ENCODE measurements around the gene PBXIP1. TPM values are rescaled to one million over a fixed set of nuclear protein-coding genes. Genes with fewer than 3 reads are reported as not detected.

PBXIP1 gene
- total and polyA plus RNA-seq, 2 of the 13 experiments (the other 11 are each of a cell fraction or from before 2014, with no cell fraction given): 16.3 to 31.9 TPM

- TF ChIP-seq FOSL2 (CRISPR knock-in tag; IDR thresholded peaks at IDR 0.05): no peak
- no peak for TF ChIP-seq ZNF180 (CRISPR knock-in tag; IDR thresholded peaks at IDR 0.05; ENCODE audit: borderline replicate concordance, low read depth)
- no peak for TF ChIP-seq RORA (CRISPR knock-in tag; IDR thresholded peaks at IDR 0.05)
- no peak for TF ChIP-seq ZNF333 (CRISPR knock-in tag; IDR thresholded peaks at IDR 0.05; ENCODE audit: borderline replicate concordance)
- no peak for TF ChIP-seq FIP1L1 (IDR thresholded peaks at IDR 0.05; ENCODE audit: borderline replicate concordance, insufficient read depth, low read depth, low read length)
- TF ChIP-seq NFIC (IDR thresholded peaks at IDR 0.05; ENCODE audit: low read length): no peak
- TF ChIP-seq, protein P1, sequence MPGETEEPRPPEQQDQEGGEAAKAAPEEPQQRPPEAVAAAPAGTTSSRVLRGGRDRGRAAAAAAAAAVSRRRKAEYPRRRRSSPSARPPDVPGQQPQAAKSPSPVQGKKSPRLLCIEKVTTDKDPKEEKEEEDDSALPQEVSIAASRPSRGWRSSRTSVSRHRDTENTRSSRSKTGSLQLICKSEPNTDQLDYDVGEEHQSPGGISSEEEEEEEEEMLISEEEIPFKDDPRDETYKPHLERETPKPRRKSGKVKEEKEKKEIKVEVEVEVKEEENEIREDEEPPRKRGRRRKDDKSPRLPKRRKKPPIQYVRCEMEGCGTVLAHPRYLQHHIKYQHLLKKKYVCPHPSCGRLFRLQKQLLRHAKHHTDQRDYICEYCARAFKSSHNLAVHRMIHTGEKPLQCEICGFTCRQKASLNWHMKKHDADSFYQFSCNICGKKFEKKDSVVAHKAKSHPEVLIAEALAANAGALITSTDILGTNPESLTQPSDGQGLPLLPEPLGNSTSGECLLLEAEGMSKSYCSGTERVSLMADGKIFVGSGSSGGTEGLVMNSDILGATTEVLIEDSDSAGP (CRISPR knock-in tag; IDR thresholded peaks at IDR 0.05; ENCODE audit: borderline replicate concordance): no peak
- TF ChIP-seq ZBTB8A (CRISPR knock-in tag; IDR thresholded peaks at IDR 0.05; ENCODE audit: borderline replicate concordance, low read depth): no peak
- TF ChIP-seq IRF9 (CRISPR knock-in tag; IDR thresholded peaks at IDR 0.05; ENCODE audit: borderline replicate concordance): no peak
- TF ChIP-seq ZBTB25 (CRISPR knock-in tag; IDR thresholded peaks at IDR 0.05): no peak
- TF ChIP-seq, protein P2, sequence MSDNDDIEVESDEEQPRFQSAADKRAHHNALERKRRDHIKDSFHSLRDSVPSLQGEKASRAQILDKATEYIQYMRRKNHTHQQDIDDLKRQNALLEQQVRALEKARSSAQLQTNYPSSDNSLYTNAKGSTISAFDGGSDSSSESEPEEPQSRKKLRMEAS (IDR thresholded peaks at IDR 0.05): peak; percentile 27; the same call in 1 of the 2 replicates
- TF ChIP-seq THYN1 (CRISPR knock-in tag; IDR thresholded peaks at IDR 0.05; ENCODE audit: borderline replicate concordance, low read depth): no peak
- TF ChIP-seq, protein P3, sequence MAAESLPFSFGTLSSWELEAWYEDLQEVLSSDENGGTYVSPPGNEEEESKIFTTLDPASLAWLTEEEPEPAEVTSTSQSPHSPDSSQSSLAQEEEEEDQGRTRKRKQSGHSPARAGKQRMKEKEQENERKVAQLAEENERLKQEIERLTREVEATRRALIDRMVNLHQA (CRISPR knock-in tag; IDR thresholded peaks at IDR 0.05): no peak
- TF ChIP-seq SNAPC5 (CRISPR knock-in tag; IDR thresholded peaks at IDR 0.05; ENCODE audit: borderline replicate concordance): no peak
- no peak; the same call in 1 of the 2 replicates for TF ChIP-seq ZNF232 (CRISPR knock-in tag; IDR thresholded peaks at IDR 0.05; ENCODE audit: borderline replicate concordance)
- TF ChIP-seq ZSCAN9 (CRISPR knock-in tag; IDR thresholded peaks at IDR 0.05; ENCODE audit: borderline replicate concordance): no peak
- TF ChIP-seq ZNF737 (CRISPR knock-in tag; IDR thresholded peaks at IDR 0.05; ENCODE audit: borderline replicate concordance): 0 out of 2 replicates have a peak, but pooled peaks have one; percentile 79
- TF ChIP-seq NR2F2 (IDR thresholded peaks at IDR 0.05; ENCODE audit: borderline replicate concordance, low read depth): 0 out of 2 replicates have a peak, but pooled peaks have one; percentile 8
- 0 out of 2 replicates have a peak, but pooled peaks have one; percentile 0 for TF ChIP-seq GATAD2A (CRISPR knock-in tag; IDR thresholded peaks at IDR 0.05)
- TF ChIP-seq, protein P4, sequence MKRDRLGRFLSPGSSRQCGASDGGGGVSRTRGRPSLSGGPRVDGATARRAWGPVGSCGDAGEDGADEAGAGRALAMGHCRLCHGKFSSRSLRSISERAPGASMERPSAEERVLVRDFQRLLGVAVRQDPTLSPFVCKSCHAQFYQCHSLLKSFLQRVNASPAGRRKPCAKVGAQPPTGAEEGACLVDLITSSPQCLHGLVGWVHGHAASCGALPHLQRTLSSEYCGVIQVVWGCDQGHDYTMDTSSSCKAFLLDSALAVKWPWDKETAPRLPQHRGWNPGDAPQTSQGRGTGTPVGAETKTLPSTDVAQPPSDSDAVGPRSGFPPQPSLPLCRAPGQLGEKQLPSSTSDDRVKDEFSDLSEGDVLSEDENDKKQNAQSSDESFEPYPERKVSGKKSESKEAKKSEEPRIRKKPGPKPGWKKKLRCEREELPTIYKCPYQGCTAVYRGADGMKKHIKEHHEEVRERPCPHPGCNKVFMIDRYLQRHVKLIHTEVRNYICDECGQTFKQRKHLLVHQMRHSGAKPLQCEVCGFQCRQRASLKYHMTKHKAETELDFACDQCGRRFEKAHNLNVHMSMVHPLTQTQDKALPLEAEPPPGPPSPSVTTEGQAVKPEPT (CRISPR knock-in tag; IDR thresholded peaks at IDR 0.05; ENCODE audit: low read depth): peak; percentile 100
- TF ChIP-seq ZNF441 (CRISPR knock-in tag; IDR thresholded peaks at IDR 0.05; ENCODE audit: borderline replicate concordance): no peak
- TF ChIP-seq ZSCAN31 (CRISPR knock-in tag; IDR thresholded peaks at IDR 0.05; ENCODE audit: low read depth): peak; percentile 45; the same call in 1 of the 2 replicates
Observed at GRCh38 chr1:155001675-155002463, 46.0 kb upstream of the PBXIP1 start (continued).
